LNCaP clone FGC (cell line): ENCODE results near the gene USP10.
"Not testable (repeated sequence)": the region's sequence is repeated elsewhere in the genome, so short reads cannot be mapped to it uniquely, and the experiment has no call there.

ENCODE experiments used
- DNase-seq: peaks from one replicate; pipeline ENCODE4 v3.0.0-alpha.2; 2011; ENCODE audit warnings: low read depth
- H3K4me3 ChIP-seq: 2 replicates; pipeline ENCODE4 v1.5.1; 2011; ENCODE audit warnings: mild to moderate bottlenecking, low read depth, low read length, control low read depth
- TF ChIP-seq, protein P1 (sequence below): IDR thresholded peaks from 2 replicates; pipeline ENCODE4 v1.5.1; 2012; ENCODE audit warnings: mild to moderate bottlenecking; ENCODE audit not compliant: control insufficient read depth, insufficient read depth; ENCODE audit errors: extremely low read depth

The USP10 gene

GRCh38 chr16:84725481-84726078 is 25.8 kb downstream of the USP10 start:
- H3K4me3 ChIP-seq: no peak overlapping the region
- DNase-seq: no peak
- TF ChIP-seq, protein P1, sequence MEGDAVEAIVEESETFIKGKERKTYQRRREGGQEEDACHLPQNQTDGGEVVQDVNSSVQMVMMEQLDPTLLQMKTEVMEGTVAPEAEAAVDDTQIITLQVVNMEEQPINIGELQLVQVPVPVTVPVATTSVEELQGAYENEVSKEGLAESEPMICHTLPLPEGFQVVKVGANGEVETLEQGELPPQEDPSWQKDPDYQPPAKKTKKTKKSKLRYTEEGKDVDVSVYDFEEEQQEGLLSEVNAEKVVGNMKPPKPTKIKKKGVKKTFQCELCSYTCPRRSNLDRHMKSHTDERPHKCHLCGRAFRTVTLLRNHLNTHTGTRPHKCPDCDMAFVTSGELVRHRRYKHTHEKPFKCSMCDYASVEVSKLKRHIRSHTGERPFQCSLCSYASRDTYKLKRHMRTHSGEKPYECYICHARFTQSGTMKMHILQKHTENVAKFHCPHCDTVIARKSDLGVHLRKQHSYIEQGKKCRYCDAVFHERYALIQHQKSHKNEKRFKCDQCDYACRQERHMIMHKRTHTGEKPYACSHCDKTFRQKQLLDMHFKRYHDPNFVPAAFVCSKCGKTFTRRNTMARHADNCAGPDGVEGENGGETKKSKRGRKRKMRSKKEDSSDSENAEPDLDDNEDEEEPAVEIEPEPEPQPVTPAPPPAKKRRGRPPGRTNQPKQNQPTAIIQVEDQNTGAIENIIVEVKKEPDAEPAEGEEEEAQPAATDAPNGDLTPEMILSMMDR: no peak

DNA sequence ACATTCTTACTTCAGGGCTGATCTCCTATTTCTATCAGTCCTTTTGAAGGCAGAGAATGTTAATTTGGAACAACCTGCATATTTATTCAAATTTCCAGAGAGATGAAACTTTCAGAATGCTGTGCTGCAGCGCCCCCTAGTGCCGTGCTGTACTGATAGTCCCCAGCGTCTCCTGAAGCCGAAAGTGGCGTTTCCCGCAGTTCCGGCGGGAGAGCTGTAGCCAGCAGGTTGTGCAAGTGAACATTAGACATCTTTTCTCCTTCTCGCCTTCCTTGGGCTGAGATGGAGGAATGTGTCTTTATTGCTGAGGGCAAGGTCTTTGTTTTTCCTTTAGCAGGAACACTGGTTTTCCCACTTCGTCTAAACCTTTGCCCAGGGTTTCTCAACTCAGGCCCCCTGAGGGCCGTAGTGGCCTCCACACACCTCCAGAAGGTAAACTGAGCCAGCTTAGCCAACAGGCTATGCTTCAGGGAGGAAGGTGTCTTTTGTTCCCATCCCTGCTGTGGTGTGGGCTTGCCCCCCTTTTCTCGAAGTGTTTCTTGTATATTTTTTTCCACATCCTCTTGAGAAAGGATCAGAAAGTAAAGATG is 26.4 kb downstream of the USP10 start:
- no peak overlapping the region for H3K4me3 ChIP-seq
- TF ChIP-seq, protein P1: peak; percentile 87
- peak; percentile 52 for DNase-seq

DNA sequence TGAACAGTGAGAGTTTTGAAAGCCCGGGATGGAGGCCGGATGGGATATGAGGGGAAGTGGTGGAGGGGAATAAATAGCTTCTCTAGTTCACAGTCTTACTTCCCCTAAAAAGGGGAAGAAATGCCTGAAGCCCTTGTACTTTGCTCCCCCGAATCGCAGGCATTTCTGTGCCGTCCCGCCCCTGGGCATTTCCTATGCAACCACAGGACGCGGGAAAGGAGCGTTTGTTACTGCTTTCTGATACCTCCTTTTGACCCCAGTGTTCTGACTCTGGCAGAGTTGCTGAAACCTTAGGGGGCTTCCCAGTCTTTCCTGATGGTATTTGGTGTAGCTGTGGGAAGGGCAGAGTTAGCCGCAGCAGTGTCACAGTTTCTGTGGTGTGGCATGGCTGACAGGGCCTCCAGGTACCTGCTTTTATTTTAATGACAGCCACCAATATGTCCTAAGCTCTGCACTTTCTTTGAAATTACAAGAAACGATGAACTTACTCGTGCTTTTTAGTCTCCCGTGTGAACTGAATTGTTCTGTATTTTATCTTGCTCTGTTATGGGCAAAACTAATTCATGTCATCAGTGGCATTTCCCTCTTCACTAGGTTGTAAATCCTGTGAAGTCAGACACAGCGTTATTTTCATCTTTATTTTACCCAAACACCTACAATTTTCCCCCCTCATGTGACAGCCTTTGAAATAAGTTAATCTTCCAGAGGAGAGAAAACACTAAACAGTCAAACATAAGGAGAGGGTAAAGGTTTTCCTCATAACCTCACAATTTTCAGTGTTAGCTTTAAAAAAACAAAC is 27.1 kb downstream of the USP10 start:
- TF ChIP-seq, protein P1: no peak
- DNase-seq: no peak
- H3K4me3 ChIP-seq: no peak overlapping the region

- DNase-seq: no peak
- H3K4me3 ChIP-seq: peak overlapping the region; percentile 38; the same call in 1 of the 2 replicates
- TF ChIP-seq, protein P1: no peak
Observed at GRCh38 chr16:84728853-84729424, 29.1 kb downstream of the USP10 start.

- TF ChIP-seq, protein P1: no peak
- H3K4me3 ChIP-seq: peak overlapping the region; percentile 38
- no peak for DNase-seq
Observed at GRCh38 chr16:84729716-84730320, 30.0 kb downstream of the USP10 start.

DNA sequence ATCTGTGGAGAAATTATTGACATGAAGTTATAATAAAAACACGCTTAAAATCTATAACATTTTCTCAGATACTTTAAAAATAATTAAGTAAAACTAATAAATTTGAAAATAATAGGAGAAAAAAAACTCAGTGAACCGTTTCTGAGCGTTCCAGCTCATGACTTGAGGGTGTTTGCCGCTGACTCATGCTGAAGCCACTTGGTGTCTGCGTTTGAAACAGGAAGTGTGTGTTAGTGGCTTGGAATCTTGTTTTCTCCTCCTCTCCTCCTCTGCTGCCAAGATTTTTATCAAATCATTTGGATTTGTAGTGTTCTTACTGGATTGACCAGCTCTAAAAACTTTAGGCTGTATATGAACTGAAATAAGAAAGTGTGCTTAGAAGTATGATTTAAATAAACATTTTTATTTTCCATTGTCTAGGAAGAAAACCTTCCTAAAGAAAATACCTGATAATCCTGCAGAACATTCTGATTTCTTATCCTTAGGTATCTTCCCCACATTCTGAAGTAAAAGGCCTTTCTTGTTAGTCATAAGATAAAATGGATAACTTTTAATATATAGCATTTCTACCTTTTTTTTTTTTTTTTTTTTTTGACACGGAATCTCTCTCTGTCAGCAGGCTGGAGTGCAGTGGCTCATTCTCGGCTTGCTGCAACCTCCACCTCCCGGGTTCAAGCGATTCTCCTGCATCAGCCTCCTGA is 30.8 kb downstream of the USP10 start:
- TF ChIP-seq, protein P1: no peak
- peak overlapping the region; percentile 38 for H3K4me3 ChIP-seq
- peak; percentile 85 for DNase-seq

DNA sequence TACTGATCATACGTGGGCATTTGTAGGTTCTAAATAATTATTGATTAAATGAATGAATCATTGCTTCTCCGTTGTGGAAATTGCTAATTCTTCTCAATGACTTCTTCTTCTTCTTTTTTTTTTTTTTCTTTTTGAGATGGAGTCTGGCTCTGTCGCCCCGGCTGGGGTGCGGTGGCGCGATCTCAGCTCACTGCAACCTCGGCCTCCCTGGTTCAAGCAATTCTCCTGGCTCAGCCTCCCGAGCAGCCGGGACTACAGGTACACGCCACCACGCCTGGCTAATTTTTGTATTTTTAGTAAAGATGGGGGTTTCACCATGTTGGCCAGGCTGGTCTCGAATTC is 32.5 kb downstream of the USP10 start:
- H3K4me3 ChIP-seq: peak overlapping the region; percentile 30
- DNase-seq: not testable (repeated sequence)
